GM20000 (cell line): ENCODE data around the gene NPSR1.

ENCODE experiments used
- DNase-seq: peaks from one replicate; pipeline ENCODE4 v3.0.0; 2012; ENCODE audit warnings: low spot score
- CTCF ChIP-seq: IDR thresholded peaks from 2 replicates; pipeline ENCODE4 v1.5.1; 2012; ENCODE audit warnings: mild to moderate bottlenecking, control low read depth; ENCODE audit errors: extremely low read depth, missing control alignments

NPSR1 gene

GRCh38 chr7:34821932-34822558 lies 164.0 kb downstream of the NPSR1 start:
- no peak for TF ChIP-seq CTCF
- DNase-seq, result no peak

GRCh38 chr7:34823650-34824258 lies 165.7 kb downstream of the NPSR1 start:
- peak; percentile 61 for DNase-seq
- TF ChIP-seq CTCF, result peak; percentile 58

- no peak for TF ChIP-seq CTCF
- no peak for DNase-seq
Measured at GRCh38 chr7:34825221-34825620, 167.2 kb downstream of the NPSR1 start.

- TF ChIP-seq CTCF, result no peak
- DNase-seq, result no peak
Measured at GRCh38 chr7:34830390-34830789, 172.4 kb downstream of the NPSR1 start.

GRCh38 chr7:34831436-34831835 lies 173.4 kb downstream of the NPSR1 start:
- no peak for DNase-seq
- no peak for TF ChIP-seq CTCF

GRCh38 chr7:34832020-34832419 lies 174.0 kb downstream of the NPSR1 start:
- TF ChIP-seq CTCF, result no peak
- DNase-seq, result no peak

- no peak for DNase-seq
- TF ChIP-seq CTCF, result no peak
Measured at GRCh38 chr7:34835901-34836600, 178.0 kb downstream of the NPSR1 start.
